B cell (primary cell): ENCODE data around the gene AP3S1. TPM values are rescaled to one million over a fixed set of nuclear protein-coding genes. Genes with fewer than 3 reads are reported as not detected.

Experiments
- ATAC-seq: fragments of 200-7000 bp; cut with Tn5 transposase; one replicate; pipeline ENCODE4 v1.10.0; 2021; ENCODE audit warnings: low read depth, mild to moderate bottlenecking, moderate number of reproducible peaks, moderate library complexity
- CTCF ChIA-PET: fragments of 350-600 bp; sonication (Branson Sonifier 250); formaldehyde crosslinking; loops from one replicate; lab custom pipeline; 2021; ENCODE audit warnings: antibody characterized with exemption, inconsistent platforms; lab: Charles Lee
- POLR2A ChIA-PET: fragments of 350-600 bp; sonication (Branson Sonifier 250); formaldehyde crosslinking; loops from one replicate; lab custom pipeline; 2021; ENCODE audit warnings: antibody characterized with exemption; lab: Charles Lee
- DNase-seq: peaks from one replicate; pipeline ENCODE4 v3.0.0; 2013
- H2AFZ ChIP-seq: 2 replicates; pipeline ENCODE4 v1.6.1; 2012; ENCODE audit warnings: mild to moderate bottlenecking, low read depth, low read length; ENCODE audit not compliant: insufficient read depth, poor library complexity, severe bottlenecking
- H3K27ac ChIP-seq, 2 donors: 1 replicate in 1 of 2; 2 replicates in 1 of 2; pipeline ENCODE4 v1.5.1; 2012 to 2013; ENCODE audit warnings: low read length in 2 of 2, mild to moderate bottlenecking in 2 of 2, moderate library complexity in 1 of 2
- H3K27me3 ChIP-seq, 4 experiments: fragments of 200-600 bp in 1 of 4; sonication (generic) in 1 of 4; replicated peaks in 1 of 4; 1 replicate in 2 of 4; 2 replicates in 2 of 4; pipeline versions ENCODE4 v1.6.1 to v1.7.0; 2013 to 2016; ENCODE audit warnings: low read length in 3 of 4, mild to moderate bottlenecking in 2 of 4, mixed read lengths in 1 of 4, moderate library complexity in 1 of 4; ENCODE audit not compliant: insufficient read depth in 4 of 4, control insufficient read depth in 3 of 4; ENCODE audit errors: control extremely low read depth in 1 of 4
- H3K36me3 ChIP-seq, 2 experiments: replicated peaks in 1 of 2; 1 replicate in 1 of 2; 2 replicates in 1 of 2; pipeline versions ENCODE4 v1.6.1 to v1.7.1; 2013; ENCODE audit warnings: low read length in 1 of 2; ENCODE audit not compliant: insufficient read depth in 2 of 2, control insufficient read depth in 1 of 2; ENCODE audit errors: control extremely low read depth in 1 of 2, extremely low read depth in 1 of 2
- H3K4me1 ChIP-seq, 2 donors: fragments of 200-600 bp in 1 of 2; sonication (generic) in 1 of 2; 1 replicate in 1 of 2; 2 replicates in 1 of 2; pipeline versions ENCODE4 v1.5.1 to v1.6.1; 2013 to 2017; ENCODE audit warnings: low read length in 2 of 2; ENCODE audit not compliant: control insufficient read depth in 2 of 2, insufficient read depth in 2 of 2
- H3K4me2 ChIP-seq: replicated peaks from 2 replicates; pipeline ENCODE3; 2012; ENCODE audit warnings: mild to moderate bottlenecking, low read depth, low read length; ENCODE audit not compliant: poor library complexity, severe bottlenecking
- H3K4me3 ChIP-seq, 5 experiments: fragments of 200-600 bp in 1 of 5; sonication (generic) in 1 of 5; 1 replicate in 3 of 5; 2 replicates in 2 of 5; pipeline versions ENCODE4 v1.5.1 to v1.7.0; 2011 to 2016; ENCODE audit warnings: low read length in 4 of 5, mild to moderate bottlenecking in 4 of 5, low read depth in 2 of 5, control low read depth in 1 of 5, moderate library complexity in 1 of 5; ENCODE audit not compliant: insufficient read depth in 1 of 5; ENCODE audit errors: control extremely low read depth in 1 of 5, extremely low read depth in 1 of 5
- H3K79me2 ChIP-seq: fragments of 200-600 bp; sonication (generic); one replicate; pipeline ENCODE4 v1.6.0; 2016; ENCODE audit warnings: low read length; ENCODE audit not compliant: control insufficient read depth, insufficient read depth
- H3K9ac ChIP-seq: fragments of 200-600 bp; sonication (generic); 2 replicates; pipeline ENCODE4 v1.6.1; 2017; ENCODE audit warnings: mild to moderate bottlenecking, low read length, moderate library complexity
- H3K9me3 ChIP-seq, 3 donors: one replicate each; pipeline versions ENCODE4 v1.6.1 to v1.7.1; 2013; ENCODE audit warnings: low read length in 2 of 3; ENCODE audit not compliant: control insufficient read depth in 2 of 3, insufficient read depth in 1 of 3; ENCODE audit errors: control extremely low read depth in 1 of 3
- H4K20me1 ChIP-seq: 2 replicates; pipeline ENCODE4 v1.6.0; 2012; ENCODE audit warnings: mild to moderate bottlenecking, low read length; ENCODE audit not compliant: insufficient read depth, control insufficient read depth, poor library complexity, severe bottlenecking
- H3K27ac Mint-ChIP-seq: one replicate; pipeline ENCODE4 v1.8.0; 2021; ENCODE audit warnings: mixed read lengths
- H3K27me3 Mint-ChIP-seq: one replicate; pipeline ENCODE4 v1.8.0; 2021; ENCODE audit warnings: mixed read lengths
- H3K4me1 Mint-ChIP-seq: one replicate; pipeline ENCODE4 v1.8.0; 2021; ENCODE audit warnings: mixed read lengths
- H3K4me3 Mint-ChIP-seq: one replicate; pipeline ENCODE4 v1.8.0; 2021; ENCODE audit warnings: mixed read lengths
- H3K9me3 Mint-ChIP-seq: one replicate; pipeline ENCODE4 v1.8.0; 2022; ENCODE audit warnings: mixed read lengths; ENCODE audit not compliant: insufficient read depth
- CTCF ChIP-seq: fragments of 200-600 bp; IDR thresholded peaks from one replicate; pipeline ENCODE4 v1.8.0; 2022; ENCODE audit warnings: antibody characterized with exemption, mild to moderate bottlenecking
- EZH2 ChIP-seq: IDR thresholded peaks from 2 replicates; pipeline ENCODE4 v1.6.1; 2012; ENCODE audit warnings: borderline replicate concordance, low read depth, mild to moderate bottlenecking, moderate library complexity, low read length; ENCODE audit not compliant: insufficient read depth, poor library complexity, severe bottlenecking
- WGBS: methylation state at CpG from one replicate; pipeline ENCODE4 v1.1.5; 2013; ENCODE audit warnings: missing lambda C conversion rate; ENCODE audit not compliant: insufficient coverage; 5-methylcytosine and 5-hydroxymethylcytosine counted together
- intact Hi-C: fragments of 100-400 bp; cut with micrococcal nuclease; formaldehyde crosslinking; loops from one replicate; pipeline ENCODE4 v1.10.0; 2022
- polyA plus RNA-seq: library from polyadenylated mRNA; depleted of rRNA; stranded (reverse); fragments of >200 nt; gene quantifications from 2 replicates; pipeline ENCODE4 v1.2.3, GENCODE V29; 2012
- total RNA-seq, 2 donors: library from RNA; stranded (reverse); fragments of 120-200 nt in 1 of 2; gene quantifications; 1 replicate in 1 of 2; 2 replicates in 1 of 2; pipeline versions ENCODE4 v1.2.3 to v1.2.4, GENCODE V29; 2013 to 2022

The AP3S1 gene
- total and polyA plus RNA-seq, 2 donors (not counting 1 experiment from before 2014, with no cell fraction given), result 12.8 to 47.6 TPM

- H3K27me3 ChIP-seq, result peaks cover 0 to 29% (median 24%) of the 10 kb centered on the region in 4 experiments
- H3K9me3 Mint-ChIP-seq, result no peaks in the 10 kb centered on the region
- ATAC-seq (no peak), DNase-seq (no peak)
- no peak overlapping the region for H3K4me2 ChIP-seq
- no peaks in the 10 kb centered on the region for H3K79me2 ChIP-seq
- peaks cover 0 to 8% (median 0%) of the 10 kb centered on the region in 3 donors for H3K9me3 ChIP-seq
- intact Hi-C loops, result no loop called here
- H3K4me3 ChIP-seq, result no peak overlapping the region
- ChIA-PET POLR2A (no interaction called here), CTCF (no interaction called here)
- H3K4me1 ChIP-seq, result peaks cover 13 to 17% of the 10 kb centered on the region in 2 donors
- no peaks in the 10 kb centered on the region for H3K36me3 ChIP-seq
- H2AFZ ChIP-seq, result no peak overlapping the region
- H3K27ac ChIP-seq, result no peak overlapping the region
- no peak overlapping the region for H3K9ac ChIP-seq
- no peaks in the 10 kb centered on the region for H4K20me1 ChIP-seq
- peaks cover 13% of the 10 kb centered on the region for H3K4me1 Mint-ChIP-seq
- no peak for TF ChIP-seq EZH2
- TF ChIP-seq CTCF, result no peak
- H3K4me3 Mint-ChIP-seq, result no peak overlapping the region
- no peak overlapping the region for H3K27ac Mint-ChIP-seq
- peaks cover 52% of the 10 kb centered on the region for H3K27me3 Mint-ChIP-seq
Observed at GRCh38 chr5:115811406-115811805, 30.3 kb upstream of the AP3S1 start.

GRCh38 chr5:115812372-115812771 lies 29.4 kb upstream of the AP3S1 start:
- CTCF ChIA-PET, result no interaction called here
- intact Hi-C loops, result no loop called here
- Mint-ChIP-seq H3K9me3 (no peaks in the 10 kb centered on the region), H3K27ac (no peak overlapping the region), H3K4me1 (peaks cover 18% of the 10 kb centered on the region), H3K4me3 (no peak overlapping the region), H3K27me3 (peaks cover 55% of the 10 kb centered on the region)
- H3K27me3 ChIP-seq, result peaks cover 0 to 35% (median 29%) of the 10 kb centered on the region in 4 experiments
- no peaks in the 10 kb centered on the region for H3K79me2 ChIP-seq
- WGBS, result no CpG with 5 or more reads among the region's 1 CpG
- ATAC-seq, result no peak
- no peaks in the 10 kb centered on the region for H4K20me1 ChIP-seq
- no peak overlapping the region for H3K9ac ChIP-seq
- no peaks in the 10 kb centered on the region for H3K36me3 ChIP-seq
- no peak for DNase-seq
- no peak overlapping the region for H3K27ac ChIP-seq
- no peak overlapping the region for H2AFZ ChIP-seq
- H3K9me3 ChIP-seq, result peaks cover 0 to 12% (median 0%) of the 10 kb centered on the region in 3 donors
- TF ChIP-seq CTCF, result no peak
- no peak for TF ChIP-seq EZH2
- H3K4me3 ChIP-seq, result no peak overlapping the region
- POLR2A ChIA-PET, result no interaction called here
- no peak overlapping the region for H3K4me2 ChIP-seq
- peaks cover 19 to 22% of the 10 kb centered on the region in 2 donors for H3K4me1 ChIP-seq
